Upper lobe of right lung (tissue), 1 donor: ENCODE measurements around the gene BSND. TPM values are rescaled to one million over a fixed set of nuclear protein-coding genes. Genes with fewer than 3 reads are reported as not detected.

ENCODE experiments used
- ATAC-seq: fragments of 200-7000 bp; cut with Tn5 transposase; one replicate; pipeline ENCODE4 v1.9.1; 2020; ENCODE audit warnings: mild to moderate bottlenecking, moderate library complexity
- DNase-seq: peaks from one replicate; pipeline ENCODE4 v3.0.0-alpha.2; 2020
- H3K27ac ChIP-seq: fragments of 200-600 bp; one replicate; pipeline ENCODE4 v1.8.0; 2022
- H3K27me3 ChIP-seq: fragments of 200-600 bp; one replicate; pipeline ENCODE4 v1.8.0; 2022; ENCODE audit warnings: mild to moderate bottlenecking
- H3K36me3 ChIP-seq: fragments of 200-600 bp; one replicate; pipeline ENCODE4 v1.8.0; 2022
- H3K4me1 ChIP-seq: fragments of 200-600 bp; one replicate; pipeline ENCODE4 v1.8.0; 2022
- H3K4me3 ChIP-seq: fragments of 200-600 bp; one replicate; pipeline ENCODE4 v1.8.0; 2022; ENCODE audit warnings: mild to moderate bottlenecking
- H3K9me3 ChIP-seq: fragments of 200-600 bp; one replicate; pipeline ENCODE4 v1.8.0; 2022
- intact Hi-C: fragments of 100-400 bp; cut with DNase I; formaldehyde crosslinking; loops from one replicate; pipeline ENCODE4 v1.11.0; 2022
- total RNA-seq: library from RNA; stranded (reverse); fragmentation: NEBNext Ultra II Directional; extraction: Animal tissue kit (Norgen Biotek cat#: 25700); gene quantifications from one replicate; pipeline ENCODE4 v1.2.1, GENCODE V29; 2021
- TF ChIP-seq, protein P1 (sequence below): fragments of 200-600 bp; IDR thresholded peaks from one replicate; pipeline ENCODE4 v1.8.0; 2022; ENCODE audit warnings: antibody characterized with exemption
- donor health status: DM: no; HTN: yes; CAD: no; lungs with severe emphysema.

The BSND gene
- total RNA-seq, 1 donor from 2014 or later, result not detected

DNA sequence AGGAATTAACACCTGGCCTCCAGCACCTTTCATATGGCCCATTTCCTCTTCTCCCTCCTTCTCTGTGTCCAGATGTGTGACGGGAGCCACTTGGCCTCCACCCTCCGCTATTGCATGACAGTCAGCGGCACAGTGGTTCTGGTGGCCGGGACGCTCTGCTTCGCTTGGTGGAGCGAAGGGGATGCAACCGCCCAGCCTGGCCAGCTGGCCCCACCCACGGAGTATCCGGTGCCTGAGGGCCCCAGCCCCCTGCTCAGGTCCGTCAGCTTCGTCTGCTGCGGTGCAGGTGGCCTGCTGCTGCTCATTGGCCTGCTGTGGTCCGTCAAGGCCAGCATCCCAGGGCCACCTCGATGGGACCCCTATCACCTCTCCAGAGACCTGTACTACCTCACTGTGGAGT is 12.7 kb upstream of the BSND start:
- TF ChIP-seq, protein P1, sequence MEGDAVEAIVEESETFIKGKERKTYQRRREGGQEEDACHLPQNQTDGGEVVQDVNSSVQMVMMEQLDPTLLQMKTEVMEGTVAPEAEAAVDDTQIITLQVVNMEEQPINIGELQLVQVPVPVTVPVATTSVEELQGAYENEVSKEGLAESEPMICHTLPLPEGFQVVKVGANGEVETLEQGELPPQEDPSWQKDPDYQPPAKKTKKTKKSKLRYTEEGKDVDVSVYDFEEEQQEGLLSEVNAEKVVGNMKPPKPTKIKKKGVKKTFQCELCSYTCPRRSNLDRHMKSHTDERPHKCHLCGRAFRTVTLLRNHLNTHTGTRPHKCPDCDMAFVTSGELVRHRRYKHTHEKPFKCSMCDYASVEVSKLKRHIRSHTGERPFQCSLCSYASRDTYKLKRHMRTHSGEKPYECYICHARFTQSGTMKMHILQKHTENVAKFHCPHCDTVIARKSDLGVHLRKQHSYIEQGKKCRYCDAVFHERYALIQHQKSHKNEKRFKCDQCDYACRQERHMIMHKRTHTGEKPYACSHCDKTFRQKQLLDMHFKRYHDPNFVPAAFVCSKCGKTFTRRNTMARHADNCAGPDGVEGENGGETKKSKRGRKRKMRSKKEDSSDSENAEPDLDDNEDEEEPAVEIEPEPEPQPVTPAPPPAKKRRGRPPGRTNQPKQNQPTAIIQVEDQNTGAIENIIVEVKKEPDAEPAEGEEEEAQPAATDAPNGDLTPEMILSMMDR, result no peak
- Histone ChIP-seq H3K27ac (no peak overlapping the region), H3K27me3 (no peaks in the 10 kb centered on the region), H3K4me3 (no peak overlapping the region), H3K9me3 (no peaks in the 10 kb centered on the region), H3K36me3 (no peaks in the 10 kb centered on the region), H3K4me1 (no peaks in the 10 kb centered on the region)
- intact Hi-C loops, result no loop called here
- DNase-seq (no peak), ATAC-seq (no peak)

DNA sequence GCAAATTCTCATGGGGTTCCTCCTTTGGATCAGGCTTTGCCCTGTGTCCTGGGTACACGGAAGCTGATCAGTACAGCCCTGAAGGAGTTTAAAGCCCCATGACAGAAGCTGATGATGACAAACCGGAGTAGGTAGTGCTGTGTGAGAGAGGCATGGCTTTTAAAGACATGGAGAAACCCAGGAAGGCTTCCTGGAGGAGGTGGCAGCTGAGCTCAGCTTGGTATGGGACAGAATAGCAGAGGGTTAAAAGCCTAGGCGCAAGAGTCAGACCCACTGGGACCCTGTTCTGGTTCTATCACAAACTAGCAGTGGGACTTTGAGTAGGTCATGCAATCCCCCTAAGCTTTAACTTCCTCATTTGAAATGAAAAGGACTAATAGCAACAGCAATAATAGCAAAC is 12.2 kb upstream of the BSND start:
- Histone ChIP-seq H3K27ac (no peak overlapping the region), H3K27me3 (no peaks in the 10 kb centered on the region), H3K9me3 (no peaks in the 10 kb centered on the region), H3K4me3 (no peak overlapping the region), H3K4me1 (no peaks in the 10 kb centered on the region), H3K36me3 (no peaks in the 10 kb centered on the region)
- ATAC-seq (no peak), DNase-seq (no peak)
- intact Hi-C loops, result no loop called here
- TF ChIP-seq, protein P1, result no peak

DNA sequence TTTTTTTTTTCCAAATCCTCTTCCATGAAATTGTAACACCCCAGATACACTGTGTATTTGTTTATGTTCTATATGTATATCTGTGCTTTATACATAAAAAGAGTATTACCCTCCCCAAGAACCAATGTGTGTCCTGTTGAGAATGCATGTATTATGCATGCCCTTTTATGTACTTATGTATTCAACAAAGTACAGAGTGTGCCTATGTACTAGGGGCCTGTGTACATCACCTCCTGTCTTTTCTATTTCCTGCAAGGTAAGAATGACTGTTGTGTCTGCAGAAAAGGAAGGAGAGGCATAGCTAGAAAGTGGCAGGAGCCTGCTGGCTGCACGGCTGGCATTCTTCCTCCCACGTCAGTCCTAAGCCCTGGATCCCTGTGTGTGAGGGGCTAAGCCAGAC is 11.3 kb upstream of the BSND start:
- TF ChIP-seq, protein P1, result no peak
- Histone ChIP-seq H3K9me3 (no peaks in the 10 kb centered on the region), H3K4me3 (no peak overlapping the region), H3K4me1 (no peaks in the 10 kb centered on the region), H3K27me3 (no peaks in the 10 kb centered on the region), H3K27ac (no peak overlapping the region), H3K36me3 (no peaks in the 10 kb centered on the region)
- ATAC-seq (no peak), DNase-seq (no peak)
- intact Hi-C loops, result no loop called here

DNA sequence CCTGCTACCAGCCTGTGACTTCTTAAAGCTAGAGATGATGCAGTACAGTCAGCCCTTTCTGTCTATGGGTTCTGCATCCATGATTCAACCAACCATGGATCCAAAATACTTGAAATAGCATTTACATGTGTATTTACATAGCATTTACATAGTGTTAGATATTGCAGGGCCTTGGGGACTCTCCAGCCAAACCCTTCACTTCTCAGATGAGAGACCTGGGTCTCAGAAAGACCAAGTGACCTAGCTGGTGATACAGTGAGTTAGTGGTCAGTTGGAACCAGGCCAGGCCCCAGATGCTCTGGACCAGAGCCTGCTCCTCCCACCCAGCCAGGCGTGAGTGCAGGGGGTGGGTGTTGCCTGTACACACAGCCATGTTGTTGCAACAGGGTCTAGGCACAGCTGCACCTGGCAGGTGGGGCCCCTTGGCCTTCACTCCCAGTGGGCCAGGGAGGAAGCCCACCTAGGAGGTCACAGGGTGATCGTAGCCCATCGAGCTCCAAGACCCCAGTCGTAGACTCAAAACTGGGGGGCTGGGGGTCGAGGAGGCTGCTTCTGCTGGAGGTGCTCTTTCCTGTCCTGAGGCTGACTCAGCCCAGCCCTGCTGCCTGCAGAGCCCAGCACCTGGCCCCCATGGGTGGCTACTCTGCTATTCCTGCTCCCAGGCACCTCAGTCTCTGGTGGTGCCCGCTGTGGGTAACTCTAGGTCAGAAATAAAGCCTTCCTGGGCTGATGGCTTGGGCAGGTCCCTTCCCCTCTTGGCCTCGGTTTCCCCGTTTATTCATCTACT is 10.6 kb upstream of the BSND start:
- H3K9me3 ChIP-seq, result no peaks in the 10 kb centered on the region
- intact Hi-C loops, result no loop called here
- no peaks in the 10 kb centered on the region for H3K36me3 ChIP-seq
- no peak overlapping the region for H3K4me3 ChIP-seq
- H3K27me3 ChIP-seq, result no peaks in the 10 kb centered on the region
- TF ChIP-seq, protein P1, result no peak
- no peaks in the 10 kb centered on the region for H3K4me1 ChIP-seq
- H3K27ac ChIP-seq, result no peak overlapping the region
- ATAC-seq (no peak), DNase-seq (no peak)

DNA sequence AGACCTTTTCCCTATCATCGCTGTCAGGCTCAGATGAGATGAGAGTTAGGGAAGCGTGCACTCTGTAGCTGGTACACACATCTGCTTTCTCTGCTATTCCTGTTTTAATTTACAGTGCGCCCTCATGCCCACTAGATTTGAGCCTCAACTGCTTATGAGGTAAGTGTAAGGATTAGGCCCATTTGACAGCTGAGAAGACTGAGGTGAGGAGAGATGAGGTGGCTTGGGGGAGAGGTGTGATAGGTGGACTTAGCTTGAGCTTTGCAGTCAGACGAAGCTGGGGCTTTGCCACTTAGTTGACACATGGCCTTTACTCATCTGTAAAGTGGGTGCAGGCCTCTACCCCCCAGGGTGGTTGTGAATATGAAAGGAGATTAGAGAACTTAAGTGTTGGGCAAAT is 9.8 kb upstream of the BSND start:
- TF ChIP-seq, protein P1, result no peak
- Histone ChIP-seq H3K9me3 (no peaks in the 10 kb centered on the region), H3K27me3 (no peaks in the 10 kb centered on the region), H3K4me3 (no peak overlapping the region), H3K36me3 (no peaks in the 10 kb centered on the region), H3K27ac (no peak overlapping the region), H3K4me1 (no peaks in the 10 kb centered on the region)
- ATAC-seq (no peak), DNase-seq (no peak)
- intact Hi-C loops, result no loop called here
